Ramos (cell line): ENCODE measurements around the gene ITPR3.
"Not testable (repeated sequence)": the region's sequence is repeated elsewhere in the genome, so short reads cannot be mapped to it uniquely, and the experiment has no call there.

Source experiments
- in situ Hi-C: fragments of 300-500 bp; cut with MboI; formaldehyde crosslinking; loops from one replicate; pipeline ENCODE4 v1.14.3; 2022; ENCODE audit warnings: low sequenced_read_pairs; ENCODE audit not compliant: unreplicated experiment

Gene ITPR3

DNA sequence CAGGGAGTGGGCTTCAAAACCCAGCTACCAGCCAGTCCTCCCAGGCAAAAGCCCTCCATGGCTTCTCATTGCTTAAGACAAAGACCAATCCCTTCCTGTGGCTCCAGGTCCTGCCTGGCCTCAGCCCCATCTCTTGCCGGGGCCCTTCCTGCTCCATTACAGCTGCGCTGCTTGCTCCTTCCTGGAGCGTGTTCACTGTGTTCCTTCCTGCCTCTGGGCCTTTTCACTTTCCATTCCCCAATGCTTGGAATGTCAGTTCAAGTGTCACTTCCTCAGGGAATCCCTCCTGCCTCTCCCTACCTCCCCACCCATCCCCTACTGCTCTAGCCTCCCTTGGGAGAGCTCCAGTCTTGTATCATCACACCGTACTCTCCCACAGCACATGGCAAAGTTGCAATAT is 11.1 kb upstream of the ITPR3 start:
- in situ Hi-C loops: no loop called here

DNA sequence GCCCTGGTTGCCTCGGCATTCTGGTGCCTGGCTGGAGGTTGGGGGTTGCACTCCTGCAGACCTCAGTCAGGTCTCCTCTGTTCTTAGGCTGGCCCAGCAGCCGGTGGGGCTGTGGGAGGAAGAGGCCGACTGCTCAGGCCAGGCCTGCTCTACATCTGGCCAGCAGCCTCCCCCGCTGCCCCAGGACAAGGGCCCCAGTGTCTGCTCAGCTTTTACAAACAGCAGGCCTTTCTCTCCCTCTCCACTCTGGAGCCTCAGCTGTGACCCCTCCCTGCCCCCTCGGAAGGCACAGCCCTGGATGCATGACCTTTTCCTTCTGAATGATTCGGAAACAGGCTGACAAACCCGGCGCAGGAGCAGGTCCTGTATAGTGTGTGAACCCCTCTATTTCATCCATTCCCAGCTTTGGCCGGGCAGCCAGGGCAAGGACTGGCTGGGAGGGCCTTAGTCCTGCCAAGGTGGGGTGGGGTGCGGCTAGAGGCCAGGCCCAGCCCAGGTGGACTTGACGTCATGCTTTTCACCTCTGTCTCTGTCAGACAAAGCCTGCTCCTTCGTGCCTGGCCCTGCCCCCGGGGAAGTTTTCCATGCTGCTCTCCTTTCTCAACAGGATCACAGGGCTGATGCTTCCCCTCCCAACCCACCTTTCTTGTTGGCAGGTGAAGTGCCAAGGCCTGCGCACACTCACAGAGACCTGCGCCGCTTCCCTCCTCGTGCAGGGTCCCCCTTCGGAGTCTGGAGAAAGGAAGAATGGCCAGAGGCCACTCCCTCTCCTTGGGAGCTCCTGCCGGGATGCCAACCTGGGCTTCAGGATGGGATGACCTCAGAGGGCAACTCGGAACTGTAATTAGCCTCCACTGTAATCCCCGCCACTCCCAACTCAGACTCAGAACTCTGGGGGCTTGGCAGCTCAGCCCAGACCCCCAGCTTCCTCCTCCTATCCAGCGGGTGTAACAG is 10.1 kb upstream of the ITPR3 start:
- in situ Hi-C loops: no loop called here

DNA sequence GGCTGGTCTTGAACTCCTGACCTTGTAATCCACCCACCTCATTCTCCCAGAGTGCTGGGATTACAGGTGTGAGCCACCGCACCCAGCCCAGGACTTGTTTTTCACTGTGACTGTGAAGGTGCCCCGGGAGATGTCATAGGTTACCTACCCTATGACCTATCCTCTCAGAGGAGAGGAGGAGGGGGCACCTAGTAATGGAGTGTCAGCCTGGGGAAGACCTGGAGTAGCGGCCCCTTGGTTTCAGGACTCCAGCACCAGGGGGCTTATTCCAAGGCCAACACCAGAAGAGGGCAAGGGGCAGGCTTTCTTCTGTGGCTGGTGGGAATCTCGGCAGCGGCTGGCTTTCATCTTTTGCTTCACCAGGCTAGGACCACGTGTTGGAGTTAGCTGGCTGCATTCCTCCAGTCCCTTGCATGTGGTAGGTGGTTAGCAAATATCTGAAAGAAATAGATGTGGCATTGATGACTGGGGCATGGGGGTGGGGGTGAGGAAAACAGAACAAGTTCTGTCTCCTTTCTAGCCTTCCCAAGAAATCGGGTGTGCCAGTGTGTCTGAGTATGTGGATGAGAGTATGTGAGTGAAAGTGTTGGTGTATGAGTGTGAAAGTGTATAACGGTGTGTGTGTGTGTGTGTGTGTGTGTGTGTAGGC is 7.9 kb upstream of the ITPR3 start:
- in situ Hi-C loops: no loop called here

DNA sequence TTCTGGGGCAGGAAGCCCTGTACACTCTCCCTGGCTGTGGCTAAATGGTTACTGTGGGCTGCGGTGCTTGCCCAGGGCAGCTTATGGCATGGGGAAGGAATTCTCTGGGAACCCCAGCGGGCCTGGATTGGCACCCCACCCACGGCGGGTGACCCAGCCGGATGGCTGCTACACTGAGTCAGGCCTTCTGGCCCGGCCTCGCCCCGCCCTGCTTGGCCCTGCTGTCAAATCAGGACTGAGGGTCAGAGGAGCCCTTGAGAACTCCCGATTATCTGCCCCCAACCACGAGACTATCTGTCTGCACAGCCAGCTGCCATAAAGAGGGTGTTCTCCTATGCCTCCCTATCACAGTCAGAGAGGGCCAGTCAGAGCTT is 7.3 kb upstream of the ITPR3 start:
- in situ Hi-C loops: no loop called here

DNA sequence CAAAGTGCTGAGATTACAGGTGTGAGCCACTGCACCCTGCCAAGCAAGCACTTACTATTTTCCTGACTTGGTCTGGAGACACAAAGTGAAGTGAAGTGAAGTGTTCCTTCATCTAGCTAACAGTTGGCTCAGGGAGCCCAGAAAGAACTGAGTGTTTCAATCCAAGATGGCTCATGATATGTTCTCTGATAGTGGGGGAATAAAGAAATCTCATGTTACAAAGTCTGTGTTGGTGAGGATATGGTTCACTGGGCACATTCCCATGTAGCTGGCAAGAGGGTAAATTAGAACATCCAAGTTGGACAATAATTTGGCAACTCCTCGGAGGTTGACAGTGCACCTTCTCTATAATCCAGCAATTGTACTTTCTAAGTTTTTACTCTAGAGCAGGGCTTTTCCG is 5.0 kb upstream of the ITPR3 start:
- in situ Hi-C loops: no loop called here

DNA sequence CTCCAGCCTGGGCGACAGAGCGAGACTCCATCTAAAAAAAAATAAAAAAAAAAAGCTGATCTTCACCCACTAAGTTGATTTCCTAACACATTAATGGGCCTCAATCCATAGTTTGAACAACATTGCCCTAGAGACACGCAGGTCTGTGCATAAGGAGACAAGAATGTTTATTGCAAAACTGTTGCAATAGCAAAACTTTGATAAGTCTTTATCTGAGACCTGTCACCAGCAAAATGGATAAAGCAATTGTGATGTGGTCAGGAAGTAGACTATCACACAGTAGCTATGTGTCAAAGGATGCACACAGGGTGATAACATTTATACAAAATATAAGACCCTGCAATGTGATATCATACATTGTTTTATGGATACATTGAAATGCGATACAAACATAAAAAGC is 4.2 kb upstream of the ITPR3 start:
- in situ Hi-C loops: no loop called here

DNA sequence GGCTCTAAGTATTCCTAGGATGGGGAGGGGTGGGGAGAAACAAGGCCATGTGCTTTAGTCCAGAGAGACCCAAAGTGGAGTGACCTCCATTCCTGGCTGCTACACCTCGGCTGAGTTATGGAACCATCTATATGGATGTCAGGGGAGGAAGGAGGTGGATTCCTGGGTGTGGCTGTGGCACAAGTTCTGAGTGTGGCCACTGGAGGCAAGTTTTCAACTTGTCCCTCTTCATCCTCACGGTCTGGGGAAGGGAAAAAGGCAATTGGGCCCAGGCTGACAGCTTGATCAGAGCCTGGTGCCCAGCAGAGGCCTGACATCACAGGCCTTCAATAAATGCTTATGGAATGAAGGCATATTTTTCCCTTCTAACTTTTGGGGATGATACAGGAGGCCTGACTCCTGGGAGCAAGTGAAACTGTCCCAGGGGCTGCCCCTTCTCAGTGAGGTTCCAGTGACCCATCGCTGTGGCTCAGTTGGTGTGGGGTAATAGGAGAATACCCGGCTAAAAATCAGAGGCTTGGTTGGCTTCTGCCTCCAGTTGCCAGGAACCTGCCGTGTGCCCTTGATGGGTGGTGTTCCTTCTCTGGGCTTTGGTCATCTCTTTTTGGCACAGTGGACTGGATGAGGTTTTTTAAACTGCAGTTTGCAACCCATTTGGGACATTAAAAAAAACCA is 1.8 kb upstream of the ITPR3 start:
- in situ Hi-C loops: no loop called here

DNA sequence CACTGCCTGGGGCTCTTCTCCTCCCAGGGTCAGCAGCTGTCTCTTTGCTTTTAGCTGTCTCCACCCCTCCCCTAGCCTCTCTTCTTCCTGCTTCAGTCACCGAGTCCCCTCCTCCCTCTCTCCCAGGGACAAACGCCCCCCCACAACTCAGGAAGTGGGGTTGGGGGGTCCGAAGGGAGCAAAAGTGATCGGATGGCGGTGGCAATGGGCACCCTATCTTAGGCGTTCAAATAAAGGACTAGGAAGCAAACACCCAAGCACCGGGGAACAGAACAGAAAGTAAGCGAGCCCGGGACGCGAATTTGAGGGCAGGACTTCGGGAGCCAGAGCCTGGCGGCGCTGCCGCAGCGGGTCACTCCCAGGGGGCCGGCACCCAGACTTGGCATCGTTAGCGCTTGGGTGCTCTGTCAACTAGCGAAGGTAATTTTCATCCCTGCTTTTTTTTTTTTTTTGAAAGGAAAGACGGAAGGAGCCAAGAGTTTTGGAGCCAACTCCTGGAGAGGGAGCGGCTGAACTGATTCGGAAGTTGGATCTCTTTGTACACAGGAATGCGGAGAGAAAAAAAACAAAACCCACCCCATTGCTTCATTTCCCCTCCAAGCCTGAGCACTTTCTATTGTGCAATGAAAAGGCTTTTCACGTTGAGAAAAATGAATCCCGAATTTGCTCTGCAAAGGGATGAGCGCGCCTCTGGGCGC is 815 bp upstream of the ITPR3 start:
- in situ Hi-C loops: no loop called here

DNA sequence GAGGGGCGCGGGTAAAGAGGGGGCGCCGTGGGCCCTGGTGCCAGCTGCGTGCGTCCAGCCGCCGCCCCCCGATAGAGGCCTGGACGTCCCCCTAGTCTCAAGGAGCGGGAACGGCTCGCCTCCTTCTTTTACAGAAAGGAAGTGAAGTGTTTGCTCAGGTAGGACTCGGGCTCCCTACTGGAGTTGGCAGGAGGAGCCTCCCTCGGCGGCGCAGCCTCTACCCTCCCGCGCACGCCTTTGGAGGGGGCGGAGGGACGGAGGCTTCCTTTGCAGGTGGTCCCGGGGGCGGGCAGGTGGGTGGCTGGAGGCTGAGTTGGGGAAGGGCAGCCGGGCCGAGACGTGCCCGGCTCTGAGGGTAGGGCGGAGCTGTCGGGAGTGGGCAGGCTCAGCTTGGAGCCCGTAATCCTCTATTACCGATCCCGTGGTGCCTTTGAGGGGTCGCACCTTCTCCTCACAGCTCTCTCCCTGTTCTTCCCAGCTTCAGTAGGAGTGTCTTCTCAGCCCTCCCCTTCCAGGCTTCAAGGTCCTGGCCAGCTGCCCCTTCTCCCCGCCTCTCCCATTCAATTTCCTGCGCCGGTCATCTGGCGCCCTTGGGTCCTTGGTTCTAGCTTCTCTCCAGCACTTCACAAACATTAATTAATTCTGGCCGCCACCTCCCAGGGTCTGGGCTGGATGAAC is 728 bp downstream of the ITPR3 start:
- in situ Hi-C loops: no loop called here

DNA sequence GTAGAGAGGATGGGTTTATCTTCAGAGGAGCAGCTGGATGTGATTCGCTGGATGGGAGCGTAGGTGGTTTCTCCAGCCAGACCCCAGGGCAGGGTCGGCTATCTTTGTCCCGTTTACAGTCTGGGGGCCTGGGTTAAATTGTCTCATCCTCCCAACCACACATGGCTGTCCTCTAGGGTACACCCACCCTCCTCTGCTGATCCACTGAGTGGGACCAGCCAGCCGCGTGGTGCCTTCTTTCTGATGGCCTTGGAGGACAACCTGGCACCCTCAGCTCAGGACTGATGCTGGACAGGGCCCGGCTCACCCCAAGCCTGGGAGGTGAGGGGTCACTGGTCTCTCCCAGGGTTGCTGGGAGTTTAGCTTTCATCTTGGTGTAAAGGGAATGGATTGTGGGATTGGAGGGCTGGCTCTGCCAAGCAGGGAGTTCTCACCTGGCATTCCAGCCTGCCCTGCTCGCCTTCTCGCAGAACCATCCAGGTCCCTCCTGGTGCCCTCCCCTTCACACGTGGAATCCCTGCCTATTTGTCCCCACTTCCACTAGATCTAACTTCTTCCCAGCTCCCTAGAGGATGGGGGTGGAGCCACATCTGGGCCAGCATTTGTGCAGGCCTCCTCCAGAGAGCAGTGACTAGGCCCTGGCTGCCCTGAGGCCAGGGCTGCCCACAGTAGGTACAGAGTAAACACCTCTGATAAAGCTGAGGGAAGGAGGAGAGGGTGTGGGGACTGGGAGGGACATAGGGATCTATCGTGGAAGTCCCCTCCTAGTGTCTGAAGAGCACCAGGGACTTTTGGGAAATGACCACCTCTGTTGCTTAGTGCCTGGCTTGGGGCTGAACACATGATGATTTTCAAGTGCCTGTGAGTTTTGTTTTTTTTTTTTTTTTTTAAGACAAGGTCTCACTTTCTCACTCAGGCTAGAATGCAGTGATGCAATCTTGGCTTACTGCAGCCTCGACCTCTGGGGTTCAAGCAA is 1.6 kb downstream of the ITPR3 start:
- in situ Hi-C loops: no loop called here

DNA sequence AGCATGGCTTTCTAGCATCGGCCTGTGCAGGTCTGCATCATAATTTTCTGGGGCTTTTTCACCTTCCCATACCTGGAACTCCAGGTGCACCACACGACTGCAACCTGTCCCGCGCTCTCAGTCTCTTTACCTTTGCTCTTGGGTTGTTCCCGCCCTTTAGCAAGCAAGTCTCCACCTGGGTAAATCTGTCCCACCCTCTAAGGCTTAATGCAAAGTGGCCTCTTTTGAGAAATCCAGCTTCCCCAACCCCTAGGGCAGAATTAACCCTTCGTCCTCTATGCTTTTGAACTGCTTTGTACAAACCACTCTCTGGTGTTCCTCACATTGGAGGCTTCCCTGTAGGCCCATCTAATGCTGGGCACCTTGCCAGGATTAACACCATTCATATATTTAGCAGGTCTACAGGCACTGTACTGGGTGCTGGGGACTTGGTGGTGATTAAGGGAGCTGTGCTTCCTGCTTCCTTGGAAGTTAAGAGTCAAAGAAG is 2.8 kb downstream of the ITPR3 start:
- in situ Hi-C loops: no loop called here

DNA sequence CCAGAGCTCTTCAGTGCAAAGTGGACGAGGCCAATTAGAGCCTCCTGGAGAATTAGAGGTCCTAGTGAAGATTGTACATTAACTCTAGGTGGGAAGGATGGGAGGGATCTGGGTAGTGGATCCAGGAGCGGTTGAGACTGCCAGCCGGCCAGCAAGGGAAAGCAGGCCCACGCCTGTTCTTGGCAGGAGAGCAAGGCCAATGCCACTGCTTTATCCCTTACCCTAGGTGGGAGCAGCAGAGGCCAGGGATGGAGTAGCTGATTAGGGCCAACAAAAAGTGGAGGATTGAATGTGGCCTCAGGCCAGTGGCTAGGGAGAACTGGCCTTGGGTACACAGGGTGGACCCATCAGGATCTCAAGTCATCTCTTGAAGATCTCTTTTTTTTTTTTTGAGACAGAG is 3.7 kb downstream of the ITPR3 start:
- in situ Hi-C loops: no loop called here

DNA sequence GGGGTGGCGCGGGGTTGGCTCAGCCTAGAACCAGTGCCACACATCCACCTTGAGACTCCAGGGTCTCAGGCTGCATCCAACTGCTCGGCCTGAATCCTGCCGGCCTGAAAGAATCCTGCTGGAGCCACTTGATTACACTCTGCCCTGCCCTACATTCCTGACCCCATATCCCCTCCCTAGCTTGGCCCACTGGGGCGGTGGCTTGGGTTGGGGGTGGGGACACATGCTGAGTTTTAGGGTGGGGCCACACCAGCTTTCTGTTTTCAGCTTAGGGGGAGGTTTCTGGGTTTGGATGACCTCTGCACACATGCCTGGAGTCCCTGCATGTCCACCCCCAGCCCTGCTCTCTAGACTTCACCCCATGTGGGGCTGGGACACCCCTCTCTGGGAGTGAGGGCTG is 6.8 kb downstream of the ITPR3 start:
- in situ Hi-C loops: no loop called here

DNA sequence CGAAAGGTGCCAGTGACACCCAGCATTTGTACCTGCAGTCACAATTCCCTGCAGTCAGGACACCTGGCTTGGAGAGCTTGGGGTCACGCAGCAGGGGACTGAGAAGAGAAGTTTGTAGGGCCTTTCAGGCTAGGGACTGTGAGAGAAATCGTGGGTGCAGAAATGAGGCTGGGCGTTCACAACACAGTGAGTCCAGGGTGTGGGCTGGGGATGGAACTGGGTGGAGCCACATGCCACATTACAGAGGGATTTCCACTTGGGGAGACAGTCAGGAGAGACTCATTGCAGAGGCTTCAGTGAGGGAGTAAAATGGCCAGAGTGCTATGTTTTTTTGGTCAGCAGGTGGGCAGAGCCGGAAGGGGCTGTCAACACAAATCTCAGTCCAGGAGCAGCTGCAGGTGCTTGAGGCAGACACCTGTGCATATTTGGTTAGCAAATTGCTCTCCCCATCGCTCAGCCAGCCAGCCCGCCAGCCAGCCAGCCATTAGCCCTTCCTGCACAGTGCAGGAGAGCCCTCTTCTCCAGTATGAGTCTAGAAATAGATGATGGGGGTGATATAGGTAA is 7.4 kb downstream of the ITPR3 start:
- in situ Hi-C loops: no loop called here

DNA sequence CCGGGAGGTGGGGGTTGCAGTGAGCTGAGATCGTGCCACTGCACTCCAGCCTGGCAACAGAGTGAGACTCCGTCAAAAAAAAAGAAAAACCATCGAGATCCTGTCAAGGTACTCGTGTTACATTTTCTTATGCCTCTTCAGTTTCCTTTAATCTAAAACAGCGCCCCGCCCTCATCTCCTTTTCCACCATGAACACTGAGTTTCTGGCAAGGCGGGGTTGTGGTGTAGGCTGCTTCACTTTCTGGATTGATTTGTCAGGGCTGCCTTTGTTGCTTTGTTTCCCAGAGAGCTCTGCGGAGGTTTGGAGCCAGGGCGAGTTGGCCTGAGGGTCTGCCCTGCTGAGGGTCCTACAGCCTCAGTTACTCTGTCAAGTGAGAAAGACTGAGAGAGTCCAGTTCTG is 8.9 kb downstream of the ITPR3 start:
- in situ Hi-C loops: no loop called here

DNA sequence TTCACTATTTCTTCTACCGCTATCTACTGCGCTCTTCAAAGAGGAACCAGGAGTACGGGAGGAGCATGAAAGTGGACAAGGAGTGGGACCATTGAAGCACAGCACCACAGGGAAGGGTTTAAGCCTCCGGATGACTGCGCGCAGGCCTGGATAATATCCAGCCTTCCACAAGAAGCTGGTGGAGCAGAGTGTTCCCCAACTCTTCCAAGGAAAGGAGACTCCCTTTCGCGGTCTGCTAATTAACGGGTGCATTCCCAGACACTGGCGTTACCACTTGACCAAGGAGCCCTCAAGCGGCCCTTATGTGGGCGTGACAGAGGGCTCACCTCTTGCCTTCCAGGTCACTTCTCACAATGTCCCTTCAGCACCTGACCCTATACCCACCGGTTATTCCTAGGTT is 10.4 kb downstream of the ITPR3 start:
- in situ Hi-C loops: not testable (repeated sequence)

DNA sequence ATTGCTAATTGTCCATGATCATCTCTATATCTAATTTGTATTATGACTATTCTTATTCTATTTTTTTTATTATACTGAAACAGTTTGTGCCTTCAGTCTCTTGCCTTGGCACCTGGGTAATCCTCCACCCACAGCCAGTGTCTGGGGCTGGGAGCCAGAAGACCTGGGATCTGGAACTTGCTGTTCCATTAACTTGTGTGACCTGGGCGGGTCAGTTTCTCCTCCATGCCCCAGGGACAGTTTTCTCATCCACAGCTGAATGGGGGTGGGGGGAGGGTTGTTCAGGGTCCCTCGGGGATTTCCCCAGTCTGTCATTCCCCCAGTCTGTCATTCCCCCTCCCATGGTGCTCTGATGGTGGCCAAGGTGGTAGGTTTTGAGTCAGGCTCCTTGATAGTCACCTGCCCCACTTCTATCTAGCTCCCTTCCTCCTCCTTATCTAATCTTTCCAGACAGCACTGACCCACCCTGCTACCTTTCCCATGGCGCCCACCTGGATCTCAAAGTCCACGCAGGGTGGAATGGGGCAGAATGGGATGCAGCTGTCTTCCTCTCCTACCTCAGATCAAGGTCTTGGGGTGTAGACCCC is 10.9 kb downstream of the ITPR3 start:
- in situ Hi-C loops: no loop called here

DNA sequence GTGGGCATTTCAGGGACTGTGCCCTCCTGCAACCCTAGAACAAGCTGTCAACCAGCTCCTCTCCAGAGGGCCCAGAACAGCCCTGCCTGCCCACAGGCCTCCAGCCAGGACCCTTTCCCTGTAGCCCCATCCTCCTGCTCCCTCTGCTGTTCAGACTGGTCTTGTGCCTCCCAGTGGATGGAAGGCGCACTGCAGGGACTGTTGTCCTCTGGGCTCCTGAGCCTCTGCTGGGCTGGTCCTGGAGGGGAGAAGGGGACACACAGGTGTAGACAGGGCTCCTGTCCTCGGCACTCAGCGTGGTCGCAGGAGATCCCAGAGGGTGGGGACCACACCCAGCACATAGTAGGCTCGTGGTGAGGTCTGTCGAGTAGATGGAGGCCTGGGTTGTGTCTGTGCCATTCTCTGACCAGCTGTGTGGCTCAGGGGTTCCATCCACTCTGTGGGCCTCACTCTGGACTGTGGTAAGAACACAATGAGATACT is 11.5 kb downstream of the ITPR3 start:
- in situ Hi-C loops: no loop called here
